GM13977 (cell line): Measurements from ENCODE around the gene PHACTR1.
"Not testable (repeated sequence)": the region's sequence is repeated elsewhere in the genome, so short reads cannot be mapped to it uniquely, and the experiment has no call there.

Source experiments
- DNase-seq: peaks from one replicate; pipeline ENCODE4 v3.0.0; 2012; ENCODE audit warnings: low spot score
- CTCF ChIP-seq: IDR thresholded peaks from 2 replicates; pipeline ENCODE4 v1.5.1; 2012; ENCODE audit warnings: mild to moderate bottlenecking, control low read depth; ENCODE audit not compliant: insufficient read depth; ENCODE audit errors: extremely low read depth, missing control alignments
- in situ Hi-C: fragments of 300-500 bp; cut with MboI; formaldehyde crosslinking; loops from one replicate; pipeline ENCODE4 v1.12.0; 2022; ENCODE audit warnings: low sequenced_read_pairs, low pct_unique_long_range_greater_than_20kb, mixed read lengths, inconsistent platforms; ENCODE audit not compliant: unreplicated experiment

PHACTR1 gene

GRCh38 chr6:12941422-12941821 is 224.9 kb downstream of the PHACTR1 start:
- in situ Hi-C loops, result no loop called here
- no peak for DNase-seq
- TF ChIP-seq CTCF, result no peak

- DNase-seq, result no peak
- in situ Hi-C loops, result no loop called here
- no peak for TF ChIP-seq CTCF
Measured at GRCh38 chr6:12943549-12943948, 227.0 kb downstream of the PHACTR1 start.

GRCh38 chr6:12944001-12944400 is 227.4 kb downstream of the PHACTR1 start:
- in situ Hi-C loops, result no loop called here
- DNase-seq, result no peak
- no peak for TF ChIP-seq CTCF

GRCh38 chr6:12944528-12944927 is 228.0 kb downstream of the PHACTR1 start:
- in situ Hi-C loops, DNase-seq: not testable (repeated sequence)

GRCh38 chr6:12947151-12947871 is 230.7 kb downstream of the PHACTR1 start:
- no peak for DNase-seq
- in situ Hi-C loops, result no loop called here
- no peak for TF ChIP-seq CTCF

GRCh38 chr6:12947967-12948366 is 231.4 kb downstream of the PHACTR1 start:
- no peak for TF ChIP-seq CTCF
- DNase-seq, result no peak
- in situ Hi-C loops, result no loop called here

- in situ Hi-C loops, result no loop called here
- no peak for TF ChIP-seq CTCF
- DNase-seq, result no peak
Measured at GRCh38 chr6:12950976-12951375, 234.4 kb downstream of the PHACTR1 start.
